Small intestine (tissue), 7 donors: ENCODE results near the gene SSH2. TPM values are rescaled to one million over a fixed set of nuclear protein-coding genes. Genes with fewer than 3 reads are reported as not detected.
A peak's percentile ranks its signal among the peaks of the same experiment; 100 is the strongest.
"Not testable (repeated sequence)": the region's sequence is repeated elsewhere in the genome, so short reads cannot be mapped to it uniquely, and the experiment has no call there.

ENCODE experiments used
- DNase-seq, 2 donors: peaks; one replicate each; pipeline versions ENCODE4 v3.0.0 to v3.0.0-alpha.2; 2013
- FAIRE-seq: peaks from 2 replicates; lab custom pipeline; 2012; peaks lifted over from hg19 to GRCh38; lab: Jason Lieb, UNC
- H3K27ac ChIP-seq, 3 donors: one replicate each; pipeline ENCODE4 v1.5.1; 2013; ENCODE audit warnings: low read length in 2 of 3, mild to moderate bottlenecking in 2 of 3, control low read depth in 1 of 3, inconsistent platforms in 1 of 3, low read depth in 1 of 3, moderate library complexity in 1 of 3
- H3K27me3 ChIP-seq, 3 donors: one replicate each; pipeline ENCODE4 v1.6.1; 2013; ENCODE audit warnings: low read length in 3 of 3, inconsistent platforms in 1 of 3; ENCODE audit not compliant: control insufficient read depth in 3 of 3, insufficient read depth in 3 of 3
- H3K36me3 ChIP-seq, 3 donors: one replicate each; pipeline ENCODE4 v1.6.1; 2013; ENCODE audit warnings: low read length in 3 of 3, inconsistent platforms in 1 of 3, low read depth in 1 of 3, mild to moderate bottlenecking in 1 of 3, moderate library complexity in 1 of 3; ENCODE audit not compliant: control insufficient read depth in 3 of 3, insufficient read depth in 2 of 3
- H3K4me1 ChIP-seq, 3 donors: one replicate each; pipeline ENCODE4 v1.6.1; 2013; ENCODE audit warnings: low read length in 2 of 3, inconsistent platforms in 1 of 3, low read depth in 1 of 3, mild to moderate bottlenecking in 1 of 3, moderate library complexity in 1 of 3; ENCODE audit not compliant: control insufficient read depth in 3 of 3, insufficient read depth in 2 of 3
- H3K4me3 ChIP-seq, 3 donors: one replicate each; pipeline ENCODE4 v1.5.1; 2013; ENCODE audit warnings: low read length in 3 of 3, control low read depth in 1 of 3, inconsistent platforms in 1 of 3, low read depth in 1 of 3, mild to moderate bottlenecking in 1 of 3, moderate library complexity in 1 of 3
- H3K9me3 ChIP-seq, 2 donors: one replicate each; pipeline ENCODE4 v1.6.1; 2013; ENCODE audit warnings: low read depth in 1 of 2, low read length in 1 of 2; ENCODE audit not compliant: control insufficient read depth in 2 of 2, insufficient read depth in 1 of 2
- WGBS, 3 donors: extraction: QIAGEN DNeasy Blood & Tissue Kit; methylation state at CpG; one replicate each; pipeline ENCODE4 v1.1.7; 2013; 5-methylcytosine and 5-hydroxymethylcytosine counted together
- polyA plus RNA-seq, 4 donors: library from polyadenylated mRNA; stranded (reverse) in 3 of 4; unstranded in 1 of 4; fragments of 200-250 nt in 3 of 4; fragments of 120-200 nt in 1 of 4; gene quantifications; one replicate each; pipeline versions ENCODE4 v1.2.1 to v1.2.3, GENCODE V29; 2013
- donor health status: healthy with polysubstance abuse.
- donor health status: control.
- donor health status: control.
- donor health status: Bipolar disorder and iron deficiency.
- donor health status: healthy.

SSH2 gene
- polyA plus RNA-seq, 4 donors: 11.6 to 18.9 (median 13.6) TPM

DNA sequence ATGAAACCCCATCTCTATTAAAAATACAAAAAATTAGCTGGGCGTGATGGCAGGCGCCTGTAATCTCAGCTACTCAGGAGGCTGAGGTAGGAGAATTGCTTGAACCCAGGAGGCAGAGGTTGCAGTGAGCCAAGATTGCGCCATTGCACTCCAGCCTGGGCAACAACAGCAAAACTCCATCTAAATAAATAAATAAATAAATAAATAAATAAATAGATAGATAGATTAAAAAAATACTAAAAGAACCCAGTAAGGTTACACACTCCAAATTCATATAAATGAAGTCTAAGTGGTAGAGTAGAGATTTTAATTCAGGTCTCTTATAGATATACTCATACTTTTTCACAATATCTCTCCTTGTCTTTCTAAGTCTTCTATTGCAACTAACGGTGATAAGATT is 65.9 kb downstream of the SSH2 start:
- not testable (repeated sequence) for H3K27me3 ChIP-seq, H3K4me3 ChIP-seq, H3K9me3 ChIP-seq, H3K36me3 ChIP-seq, H3K4me1 ChIP-seq, FAIRE-seq, DNase-seq, H3K27ac ChIP-seq
- WGBS, 3 donors: 94 to 97% (median 96%) methylated on average over 4 of the region's 4 CpGs

GRCh38 chr17:29862951-29863350 is 67.1 kb downstream of the SSH2 start:
- Histone ChIP-seq H3K27me3 (no peaks in the 10 kb centered on the region), H3K4me3 (no peak overlapping the region), H3K4me1 (peaks cover 0 to 8% (median 5%) of the 10 kb centered on the region in 3 donors), H3K36me3 (no peaks in the 10 kb centered on the region), H3K9me3 (no peaks in the 10 kb centered on the region), H3K27ac (no peak overlapping the region)
- no peak for DNase-seq
- FAIRE-seq: no peak

DNA sequence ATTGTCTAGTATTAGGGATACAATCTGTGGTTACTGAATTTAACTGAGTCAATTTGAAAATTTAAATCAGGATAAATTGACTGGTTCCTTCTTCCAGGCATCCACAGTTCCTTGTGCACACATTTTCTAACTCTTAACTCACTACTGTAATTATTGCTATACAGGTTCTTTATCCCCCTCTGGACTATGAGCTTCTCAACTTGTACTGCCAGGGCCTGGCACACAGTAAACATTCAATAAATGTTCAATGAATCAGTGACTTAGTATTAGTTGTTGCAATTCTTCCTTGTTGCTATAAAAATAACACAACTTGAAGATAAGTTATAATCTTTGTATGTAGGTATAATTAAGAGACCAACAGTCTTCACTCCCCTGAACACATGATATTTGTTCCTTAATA is 67.9 kb downstream of the SSH2 start:
- peak; percentile 25 to 51 for DNase-seq
- H3K27ac ChIP-seq: no peak overlapping the region

GRCh38 chr17:29859445-29859844 is 70.6 kb downstream of the SSH2 start:
- not testable (repeated sequence) for H3K4me1 ChIP-seq, FAIRE-seq, H3K27ac ChIP-seq, DNase-seq, H3K9me3 ChIP-seq, H3K27me3 ChIP-seq, H3K4me3 ChIP-seq, H3K36me3 ChIP-seq
- WGBS, 3 donors: 74 to 86% (median 76%) methylated on average over 4 of the region's 4 CpGs

More for the DNA sequence above, 67.9 kb downstream of the SSH2 start:
- peaks cover 0 to 8% (median 5%) of the 10 kb centered on the region in 3 donors for H3K4me1 ChIP-seq
- H3K4me3 ChIP-seq: no peak overlapping the region
- no peaks in the 10 kb centered on the region for H3K27me3 ChIP-seq
- no peak for FAIRE-seq
- peaks cover 0 to 5% of the 10 kb centered on the region in 2 donors for H3K9me3 ChIP-seq
- H3K36me3 ChIP-seq: no peaks in the 10 kb centered on the region

- no peak overlapping the region for H3K4me3 ChIP-seq
- no peak overlapping the region for H3K27ac ChIP-seq
- DNase-seq (no peak), FAIRE-seq (no peak)
- H3K9me3 ChIP-seq: peaks cover 0 to 8% of the 10 kb centered on the region in 2 donors
- peaks cover 0 to 7% (median 4%) of the 10 kb centered on the region in 3 donors for H3K4me1 ChIP-seq
- H3K27me3 ChIP-seq: no peaks in the 10 kb centered on the region
- H3K36me3 ChIP-seq: no peaks in the 10 kb centered on the region
These were observed 72.2 kb downstream of the SSH2 start for GRCh38 chr17:29857823-29858222.

DNA sequence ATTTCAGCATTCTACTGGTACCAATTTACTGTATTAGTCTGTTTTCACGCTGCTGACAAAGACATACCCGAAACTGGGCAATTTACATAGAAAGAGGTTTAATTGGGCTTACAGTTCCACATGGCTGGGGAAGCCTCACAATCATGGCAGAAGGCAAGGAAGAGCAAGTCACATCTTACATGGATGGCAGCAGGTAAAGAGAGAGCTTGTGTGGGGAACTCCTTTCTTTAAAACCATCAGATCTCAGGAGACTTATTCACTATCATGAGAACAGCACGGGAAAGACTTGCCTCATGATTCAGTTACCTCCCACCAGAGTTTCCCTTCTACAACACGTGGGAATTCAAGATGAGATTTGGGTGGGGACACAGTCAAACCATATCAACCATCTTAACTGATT is 72.9 kb downstream of the SSH2 start:
- H3K9me3 ChIP-seq, H3K27ac ChIP-seq, H3K4me3 ChIP-seq, FAIRE-seq, H3K36me3 ChIP-seq, H3K4me1 ChIP-seq, DNase-seq, H3K27me3 ChIP-seq: not testable (repeated sequence)
- WGBS, 3 donors: 95 to 99% (median 98%) methylated on average over 4 of the region's 4 CpGs

- no peak for FAIRE-seq
These were observed 74.3 kb downstream of the SSH2 start for GRCh38 chr17:29855686-29856085.

GRCh38 chr17:29848737-29849136 is 81.3 kb downstream of the SSH2 start:
- Histone ChIP-seq H3K4me3 (no peak overlapping the region), H3K27me3 (no peaks in the 10 kb centered on the region), H3K36me3 (no peaks in the 10 kb centered on the region), H3K4me1 (peaks cover 5 to 9% (median 6%) of the 10 kb centered on the region in 3 donors), H3K9me3 (no peaks in the 10 kb centered on the region), H3K27ac (no peak overlapping the region)
- FAIRE-seq (no peak), DNase-seq (no peak)
- WGBS, 3 donors: 87 to 92% (median 88%) methylated on average over 3 of the region's 3 CpGs

More at GRCh38 chr17:29855686-29856085, 74.3 kb downstream of the SSH2 start:
- Histone ChIP-seq H3K9me3 (peaks cover 0 to 8% of the 10 kb centered on the region in 2 donors), H3K4me1 (peaks cover 0 to 2% (median 0%) of the 10 kb centered on the region in 3 donors), H3K27ac (no peak overlapping the region), H3K4me3 (no peak overlapping the region), H3K36me3 (no peaks in the 10 kb centered on the region), H3K27me3 (no peaks in the 10 kb centered on the region)
- DNase-seq: no peak
- 67 to 100% (median 97%) methylated on average over 1 of the region's 1 CpG for WGBS, 3 donors
